ENCODE measurements around the gene ZNF267.

ZNF267 gene

GRCh38 chr16:31862761-31863160, 10.8 kb upstream of the ZNF267 start:
- TF ChIP-seq, protein P1, sequence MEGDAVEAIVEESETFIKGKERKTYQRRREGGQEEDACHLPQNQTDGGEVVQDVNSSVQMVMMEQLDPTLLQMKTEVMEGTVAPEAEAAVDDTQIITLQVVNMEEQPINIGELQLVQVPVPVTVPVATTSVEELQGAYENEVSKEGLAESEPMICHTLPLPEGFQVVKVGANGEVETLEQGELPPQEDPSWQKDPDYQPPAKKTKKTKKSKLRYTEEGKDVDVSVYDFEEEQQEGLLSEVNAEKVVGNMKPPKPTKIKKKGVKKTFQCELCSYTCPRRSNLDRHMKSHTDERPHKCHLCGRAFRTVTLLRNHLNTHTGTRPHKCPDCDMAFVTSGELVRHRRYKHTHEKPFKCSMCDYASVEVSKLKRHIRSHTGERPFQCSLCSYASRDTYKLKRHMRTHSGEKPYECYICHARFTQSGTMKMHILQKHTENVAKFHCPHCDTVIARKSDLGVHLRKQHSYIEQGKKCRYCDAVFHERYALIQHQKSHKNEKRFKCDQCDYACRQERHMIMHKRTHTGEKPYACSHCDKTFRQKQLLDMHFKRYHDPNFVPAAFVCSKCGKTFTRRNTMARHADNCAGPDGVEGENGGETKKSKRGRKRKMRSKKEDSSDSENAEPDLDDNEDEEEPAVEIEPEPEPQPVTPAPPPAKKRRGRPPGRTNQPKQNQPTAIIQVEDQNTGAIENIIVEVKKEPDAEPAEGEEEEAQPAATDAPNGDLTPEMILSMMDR (conservative IDR thresholded peaks at IDR 0.05; ENCODE audit: low read length): no peak
- DNase-seq (ENCODE audit: low read depth): no peak
- no peak overlapping the region for H3K4me3 ChIP-seq (ENCODE audit: low read length)

GRCh38 chr16:31868164-31868563, 5.4 kb upstream of the ZNF267 start:
- TF ChIP-seq, protein P1 (conservative IDR thresholded peaks at IDR 0.05; ENCODE audit: low read length): no peak
- DNase-seq (ENCODE audit: low read depth): no peak
- no peak overlapping the region for H3K4me3 ChIP-seq (ENCODE audit: low read length)

- H3K4me3 ChIP-seq (ENCODE audit: low read length): peak overlapping the region; percentile 22; the same call in 1 of the 2 replicates
- TF ChIP-seq, protein P1 (conservative IDR thresholded peaks at IDR 0.05; ENCODE audit: low read length): peak; percentile 79
- DNase-seq (ENCODE audit: low read depth): peak; percentile 61
These were observed 4.9 kb upstream of the ZNF267 start for GRCh38 chr16:31868691-31869167.

GRCh38 chr16:31869511-31870201, 4.0 kb upstream of the ZNF267 start:
- no peak overlapping the region for H3K4me3 ChIP-seq (ENCODE audit: low read length)
- TF ChIP-seq, protein P1 (conservative IDR thresholded peaks at IDR 0.05; ENCODE audit: low read length): no peak
- peak; percentile 66 for DNase-seq (ENCODE audit: low read depth)

DNA sequence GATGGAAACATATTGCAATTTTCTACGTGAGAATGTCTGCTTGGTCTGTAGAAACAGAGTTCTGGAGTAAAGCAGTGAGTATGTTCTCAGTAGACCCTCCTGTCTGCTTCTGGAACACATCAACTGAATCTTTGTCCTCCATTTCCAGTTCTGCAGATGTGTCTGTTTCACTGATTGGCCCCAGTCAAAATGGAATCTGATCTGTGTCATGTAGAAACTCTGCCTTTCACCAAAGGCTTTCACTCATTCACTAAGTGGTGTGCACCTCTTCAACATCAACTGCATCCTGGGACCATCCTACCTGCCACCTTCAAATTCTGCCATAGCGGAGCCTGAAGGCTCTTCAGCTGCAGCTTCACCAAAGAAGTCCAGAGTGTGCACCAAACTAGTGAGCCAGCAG, 2.8 kb upstream of the ZNF267 start:
- DNase-seq (ENCODE audit: low read depth): no peak
- no peak overlapping the region for H3K4me3 ChIP-seq (ENCODE audit: low read length)
- TF ChIP-seq, protein P1 (conservative IDR thresholded peaks at IDR 0.05; ENCODE audit: low read length): no peak

- TF ChIP-seq, protein P1 (conservative IDR thresholded peaks at IDR 0.05; ENCODE audit: low read length): no peak
- no peak for DNase-seq (ENCODE audit: low read depth)
These were observed 2.1 kb upstream of the ZNF267 start for GRCh38 chr16:31871510-31871909.

DNA sequence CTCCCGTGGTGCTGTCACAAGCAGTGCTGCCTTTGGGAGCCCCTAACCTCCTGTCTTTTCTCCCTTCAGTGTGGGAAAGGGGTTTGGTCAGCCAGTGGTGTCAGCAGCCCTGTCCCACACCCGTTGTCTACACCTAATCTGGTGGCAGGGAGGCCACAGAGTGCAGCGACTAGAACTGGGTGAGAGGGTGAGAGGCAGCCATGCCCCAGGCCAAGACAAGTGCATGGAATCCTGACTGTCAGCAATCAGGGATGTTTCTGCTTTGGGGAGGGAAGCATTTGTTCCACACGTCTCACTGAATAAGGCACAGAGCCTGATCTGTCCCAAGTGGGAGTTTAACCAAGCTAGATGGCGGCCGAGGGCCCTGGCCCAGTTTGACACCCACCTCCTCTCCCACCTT, 1.4 kb upstream of the ZNF267 start:
- DNase-seq (ENCODE audit: low read depth): no peak
- TF ChIP-seq, protein P1 (conservative IDR thresholded peaks at IDR 0.05; ENCODE audit: low read length): no peak
- no peak overlapping the region for H3K4me3 ChIP-seq (ENCODE audit: low read length)

More at GRCh38 chr16:31871510-31871909, 2.1 kb upstream of the ZNF267 start:
- H3K4me3 ChIP-seq (ENCODE audit: low read length): no peak overlapping the region

Measured in AG10803 (cell line).